HG02970 (cell line): ENCODE data around the gene STAT4.
"Not testable (repeated sequence)": the region's sequence is repeated elsewhere in the genome, so short reads cannot be mapped to it uniquely, and the experiment has no call there.

Experiments used
- ATAC-seq: cut with Tn5 transposase; IDR thresholded peaks from one replicate; pipeline ENCODE4 v1.9.1; 2021; ENCODE audit warnings: mild to moderate bottlenecking, moderate library complexity, moderate number of reproducible peaks; ENCODE audit not compliant: unreplicated experiment, low FRiP score

The STAT4 gene

DNA sequence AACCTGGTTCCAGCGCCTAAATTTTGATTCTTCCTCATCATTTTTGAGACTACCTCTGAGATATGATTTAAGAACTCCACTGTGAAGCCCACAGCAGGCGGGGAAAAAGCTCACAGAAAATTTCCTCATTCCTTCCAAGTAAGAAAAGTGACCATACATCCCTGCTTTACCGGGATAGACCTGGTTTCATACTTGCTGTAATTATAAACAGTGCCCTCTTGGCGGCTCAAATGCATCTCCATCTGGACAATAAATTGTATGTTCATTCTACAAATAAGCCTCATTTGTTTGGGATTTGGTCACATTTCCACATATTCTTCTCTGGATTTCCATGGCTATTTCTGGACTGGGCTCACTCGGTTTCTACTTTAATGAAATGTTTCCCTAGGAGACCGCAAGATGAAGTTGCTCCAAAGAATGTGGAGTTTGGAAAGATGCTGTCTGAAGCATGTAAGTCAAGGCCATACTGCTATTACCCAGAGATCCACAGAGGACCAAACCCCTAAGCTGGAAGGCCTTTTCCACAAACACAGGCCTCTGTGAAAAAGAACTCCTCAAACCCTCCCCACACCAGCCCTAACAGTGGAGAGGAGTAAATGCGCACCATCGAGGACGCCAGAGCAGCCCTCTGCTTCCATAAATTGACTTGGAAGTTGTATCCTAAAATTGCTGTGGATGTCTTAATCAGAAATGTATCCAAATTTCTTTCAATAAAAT, 150.7 kb downstream of the STAT4 start:
- no peak for ATAC-seq

DNA sequence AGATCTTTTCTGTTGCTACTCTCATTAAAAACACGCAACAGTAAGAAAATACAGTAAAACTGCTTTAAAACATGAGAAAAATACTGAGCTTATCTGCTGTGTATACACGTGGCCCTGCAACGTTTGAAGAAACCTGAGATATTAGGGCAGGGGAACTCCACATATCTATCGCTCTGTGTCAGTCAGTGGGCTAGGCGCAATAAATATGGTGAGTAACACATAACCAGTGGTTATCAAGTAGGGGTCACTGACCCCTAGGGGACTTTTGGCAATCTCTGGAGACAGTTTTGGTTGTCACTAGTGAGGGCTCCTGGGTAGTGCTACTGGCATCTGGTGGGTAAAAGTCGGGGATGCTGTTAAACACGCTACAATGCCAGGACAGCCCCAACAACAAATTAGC, 151.7 kb downstream of the STAT4 start:
- ATAC-seq, result no peak

DNA sequence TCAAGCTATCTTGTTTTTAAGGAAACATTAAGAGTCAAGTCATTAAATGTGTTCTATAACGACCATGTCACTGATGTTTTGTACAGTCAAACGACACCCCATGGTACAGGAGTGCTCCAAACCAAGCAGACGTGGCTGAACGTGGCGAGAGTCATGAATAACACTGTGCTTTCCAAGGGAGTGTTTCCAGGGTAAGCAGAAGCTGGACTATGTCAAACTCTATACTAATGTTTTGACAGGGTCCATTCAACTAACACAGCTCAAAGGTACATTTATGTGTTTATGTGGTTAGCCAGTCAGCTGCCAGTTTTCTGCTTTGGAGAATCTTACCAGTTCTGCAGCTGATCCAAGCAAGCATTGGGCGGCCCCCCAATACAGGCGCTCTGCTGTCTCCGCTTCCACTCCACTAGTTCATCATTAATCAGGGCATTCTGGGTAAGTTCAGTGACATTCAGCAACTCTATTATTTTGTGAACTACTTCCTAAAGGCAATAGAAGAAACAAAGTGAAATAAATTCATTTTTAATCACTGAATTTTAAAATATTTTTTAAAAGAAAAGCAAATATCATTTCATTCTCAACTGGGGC, 153.2 kb downstream of the STAT4 start:
- ATAC-seq, result no peak

DNA sequence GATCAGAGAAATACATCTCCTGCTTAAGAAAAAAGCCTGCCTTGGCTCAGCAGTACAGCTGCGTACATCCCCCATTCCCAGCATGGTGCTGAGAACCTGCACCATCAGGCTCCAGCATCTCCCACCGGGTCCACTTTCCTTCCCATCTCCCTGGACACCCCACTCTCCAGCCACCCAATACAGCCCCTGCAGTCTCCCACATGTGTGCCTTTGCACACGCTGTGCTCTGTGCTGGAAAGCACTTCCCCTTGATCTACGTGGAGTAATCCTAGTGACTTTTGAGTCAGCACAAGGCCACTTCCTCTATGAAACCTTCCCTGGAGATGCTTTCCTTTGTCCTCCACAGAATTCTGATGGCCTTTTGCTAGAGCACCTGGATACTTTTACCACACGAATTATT, 153.8 kb downstream of the STAT4 start:
- ATAC-seq, result no peak

DNA sequence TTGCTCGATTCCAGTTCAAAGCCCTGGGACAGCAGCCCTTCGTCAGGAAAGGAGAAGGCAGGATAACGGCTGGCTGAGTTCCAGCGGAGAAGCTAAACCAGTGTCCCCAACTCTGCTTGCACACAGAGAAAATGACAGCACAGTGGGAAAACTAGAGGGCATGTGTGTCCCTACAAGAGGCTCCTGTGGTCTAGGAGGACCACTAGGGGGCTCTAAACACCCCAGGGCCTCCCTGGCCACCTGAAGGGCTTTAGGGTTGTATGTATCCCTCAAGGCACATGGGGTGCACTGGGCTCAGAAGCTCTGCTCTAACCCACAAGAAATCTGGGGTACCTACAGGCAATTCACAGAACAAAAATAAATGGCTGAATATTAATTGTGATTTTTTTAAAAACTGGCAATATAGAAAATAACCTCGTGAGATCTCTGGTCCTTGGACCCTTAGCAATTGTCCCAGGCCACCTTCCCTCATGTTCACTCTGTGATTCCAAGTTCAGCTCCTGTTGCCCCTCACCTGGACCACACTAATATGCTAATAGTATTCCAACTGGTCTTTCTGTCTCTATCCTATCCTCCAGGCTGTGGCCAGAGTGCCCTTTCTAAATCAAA, 154.4 kb downstream of the STAT4 start:
- no peak for ATAC-seq

DNA sequence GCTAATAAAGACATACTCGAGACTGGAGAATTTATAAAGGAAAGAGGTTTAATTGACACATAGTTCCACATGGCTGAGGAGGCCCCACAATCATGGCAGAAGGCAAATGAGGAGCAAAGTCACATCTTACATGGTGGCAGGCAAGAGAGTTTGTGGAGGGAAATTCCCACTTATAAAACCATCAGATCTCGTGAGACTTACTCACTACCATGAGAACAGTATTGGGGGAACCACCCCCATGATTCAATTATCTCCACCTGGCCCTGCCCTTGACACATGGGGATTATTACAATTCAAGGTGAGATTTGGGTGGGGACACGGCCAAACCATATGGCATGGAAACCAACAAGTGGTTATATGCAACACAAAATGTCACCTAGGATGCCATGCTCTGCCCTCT, 155.5 kb downstream of the STAT4 start:
- not testable (repeated sequence) for ATAC-seq

DNA sequence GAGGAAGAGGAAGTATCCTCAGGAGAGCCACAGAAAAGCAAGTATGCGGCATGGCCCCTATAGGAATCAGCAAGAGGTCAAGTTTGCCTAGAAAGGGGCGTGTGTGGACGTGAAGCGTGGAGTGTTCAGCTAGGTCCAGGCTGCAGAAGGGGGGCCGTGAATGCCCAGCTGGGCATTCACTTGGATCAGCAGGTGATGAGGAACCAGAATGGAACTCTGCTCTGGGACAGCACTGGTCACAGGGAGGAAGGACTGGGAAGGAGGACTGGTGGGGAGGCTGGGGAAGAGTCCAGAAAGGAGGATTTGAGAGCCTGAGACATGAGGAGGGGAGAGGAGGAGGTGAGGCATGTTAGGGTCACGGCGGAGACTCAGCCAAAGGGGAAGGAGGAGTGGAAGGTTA, 156.6 kb downstream of the STAT4 start:
- no peak for ATAC-seq

DNA sequence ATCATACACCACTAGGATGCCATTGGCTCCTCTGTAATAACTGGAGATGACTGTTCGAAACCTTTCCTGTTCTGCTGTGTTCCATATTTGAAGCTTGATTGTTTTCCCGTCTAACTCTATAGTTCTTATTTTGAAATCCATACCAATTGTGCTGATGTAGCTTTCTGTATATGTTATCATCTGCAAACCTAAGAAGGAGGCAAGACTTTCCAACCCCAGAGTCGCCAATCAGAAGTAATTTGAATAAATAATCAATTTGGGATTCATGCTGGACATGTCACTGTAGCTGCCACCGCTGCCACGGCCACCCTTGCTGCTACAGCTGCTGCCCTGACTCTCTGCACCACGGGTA, 157.5 kb downstream of the STAT4 start:
- no peak for ATAC-seq

DNA sequence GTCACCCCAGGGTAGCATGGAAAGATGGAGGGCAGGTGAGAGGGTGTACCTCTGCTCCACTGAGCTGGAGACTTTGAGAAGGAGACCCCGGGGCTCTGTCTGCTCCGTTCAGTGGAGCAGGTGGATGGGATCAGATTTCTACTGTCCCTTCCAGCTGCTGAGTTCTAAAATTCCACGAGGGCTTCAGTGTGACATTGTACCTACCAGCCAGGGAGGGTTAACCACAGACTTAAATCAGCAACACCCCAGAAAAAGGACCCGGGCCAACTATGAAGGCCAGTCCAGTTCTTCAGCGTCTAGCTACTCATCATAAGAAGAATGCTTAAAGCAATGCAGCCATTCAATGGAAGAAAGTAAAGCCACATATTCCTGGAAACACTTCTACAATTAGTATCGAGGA, 160.7 kb downstream of the STAT4 start:
- ATAC-seq, result no peak

DNA sequence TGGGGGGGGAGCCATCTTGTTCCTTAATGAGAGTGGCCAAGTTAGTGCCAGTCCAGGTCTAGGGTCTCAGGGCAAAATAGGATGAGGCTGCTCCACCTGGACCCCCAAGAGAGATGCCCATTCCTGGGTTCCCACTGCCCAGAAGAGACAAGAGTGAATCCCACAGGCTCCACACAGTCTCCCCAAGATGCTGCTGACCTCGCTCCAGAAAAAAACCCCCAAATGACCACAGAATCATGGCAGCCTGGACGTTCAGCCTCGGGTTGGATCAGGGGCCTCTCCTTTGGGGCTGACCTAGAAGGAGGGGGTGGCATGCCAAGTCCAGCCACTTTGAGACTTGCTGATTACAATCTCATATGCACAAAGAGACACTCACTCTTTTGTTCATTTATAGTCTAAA, 161.9 kb downstream of the STAT4 start:
- ATAC-seq, result no peak

DNA sequence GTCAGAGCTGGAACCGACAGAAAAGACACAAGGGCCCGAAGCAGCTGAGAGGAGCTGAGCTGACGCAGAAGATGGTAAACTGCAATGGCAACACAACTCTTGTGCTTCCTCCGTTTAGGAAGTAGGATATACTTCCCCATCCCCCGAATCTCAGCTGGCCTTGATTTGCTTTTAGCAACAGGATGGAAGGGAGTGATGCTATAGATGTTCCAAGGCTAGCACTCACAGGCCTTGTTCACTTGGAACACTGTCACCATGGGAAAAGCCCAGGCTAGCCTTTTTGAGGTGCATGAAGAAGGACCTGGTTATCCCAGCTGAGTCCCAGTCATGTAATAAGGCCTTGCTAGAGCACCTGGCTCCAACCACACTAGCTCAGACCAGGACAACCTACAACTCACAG, 162.9 kb downstream of the STAT4 start:
- no peak for ATAC-seq

DNA sequence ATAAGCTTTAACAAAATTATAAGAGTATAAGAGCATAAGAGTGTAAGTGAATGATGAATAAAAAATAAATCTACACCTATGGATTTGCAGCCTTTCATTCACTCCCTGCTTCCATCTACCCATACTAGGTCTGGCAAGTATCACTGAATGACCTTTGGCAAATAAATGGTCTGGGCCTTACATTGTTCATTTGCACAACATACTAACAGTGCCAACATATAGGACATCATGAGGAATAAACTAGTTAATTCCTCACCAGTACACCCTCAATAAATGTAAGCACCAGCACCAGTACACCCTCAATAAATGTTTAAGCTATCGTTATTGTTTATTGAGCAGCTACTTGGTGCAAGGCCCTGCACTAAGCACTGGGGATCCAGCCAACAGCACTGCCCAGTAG, 163.7 kb downstream of the STAT4 start:
- ATAC-seq, result no peak

DNA sequence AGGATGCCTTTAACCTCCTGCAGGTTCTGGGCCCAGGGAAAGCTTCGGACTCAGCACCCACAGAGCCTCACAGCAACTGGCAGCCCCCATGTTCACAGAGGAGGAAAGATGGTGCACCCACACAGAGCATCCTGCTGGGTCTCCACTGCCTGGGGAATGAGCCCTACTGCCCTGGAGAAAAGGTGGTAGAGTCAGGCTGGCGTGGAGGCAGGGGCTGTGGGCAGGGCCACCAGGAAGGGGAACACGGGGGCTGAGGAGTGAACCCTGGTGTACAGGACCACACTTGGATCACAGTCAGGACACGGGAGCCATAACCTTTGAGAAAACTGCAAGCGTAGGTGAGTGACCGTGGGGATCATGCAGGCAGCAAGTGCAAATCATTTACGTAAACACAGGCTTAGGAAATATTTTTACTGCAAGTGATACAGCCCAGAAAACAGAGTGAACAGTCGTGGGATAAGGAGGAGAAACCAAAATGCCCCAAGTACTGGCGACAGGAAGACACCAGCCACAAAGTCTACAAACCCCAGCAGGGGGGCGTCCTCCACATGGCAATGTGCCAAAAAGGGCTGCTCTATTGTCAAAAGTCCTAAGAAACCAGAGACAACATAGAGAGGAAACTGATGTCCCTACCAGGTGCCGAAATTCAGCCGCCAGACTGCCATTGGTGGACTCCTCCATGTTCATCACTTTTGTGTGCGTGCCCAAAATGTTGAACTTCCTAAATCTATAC, 164.4 kb downstream of the STAT4 start:
- ATAC-seq, result no peak

DNA sequence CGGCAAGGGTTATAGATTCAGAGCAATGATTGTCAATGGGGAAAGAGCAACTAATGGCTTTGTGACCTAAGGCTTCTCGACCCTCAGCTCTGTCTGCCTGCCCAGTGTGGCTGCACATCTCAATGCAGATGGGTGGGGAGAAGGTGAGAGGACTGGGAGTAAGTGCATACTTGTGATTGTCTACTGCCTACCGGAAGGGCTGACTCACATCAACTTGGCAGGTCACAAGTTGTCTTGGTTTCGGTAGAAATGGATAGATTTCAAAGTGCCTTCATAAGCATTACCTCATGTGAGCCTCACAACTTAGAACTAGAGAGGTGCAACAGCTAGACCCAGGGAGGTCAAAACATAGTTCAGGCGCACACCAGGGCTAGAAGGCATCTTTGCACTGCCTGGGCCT, 166.2 kb downstream of the STAT4 start:
- ATAC-seq, result no peak

DNA sequence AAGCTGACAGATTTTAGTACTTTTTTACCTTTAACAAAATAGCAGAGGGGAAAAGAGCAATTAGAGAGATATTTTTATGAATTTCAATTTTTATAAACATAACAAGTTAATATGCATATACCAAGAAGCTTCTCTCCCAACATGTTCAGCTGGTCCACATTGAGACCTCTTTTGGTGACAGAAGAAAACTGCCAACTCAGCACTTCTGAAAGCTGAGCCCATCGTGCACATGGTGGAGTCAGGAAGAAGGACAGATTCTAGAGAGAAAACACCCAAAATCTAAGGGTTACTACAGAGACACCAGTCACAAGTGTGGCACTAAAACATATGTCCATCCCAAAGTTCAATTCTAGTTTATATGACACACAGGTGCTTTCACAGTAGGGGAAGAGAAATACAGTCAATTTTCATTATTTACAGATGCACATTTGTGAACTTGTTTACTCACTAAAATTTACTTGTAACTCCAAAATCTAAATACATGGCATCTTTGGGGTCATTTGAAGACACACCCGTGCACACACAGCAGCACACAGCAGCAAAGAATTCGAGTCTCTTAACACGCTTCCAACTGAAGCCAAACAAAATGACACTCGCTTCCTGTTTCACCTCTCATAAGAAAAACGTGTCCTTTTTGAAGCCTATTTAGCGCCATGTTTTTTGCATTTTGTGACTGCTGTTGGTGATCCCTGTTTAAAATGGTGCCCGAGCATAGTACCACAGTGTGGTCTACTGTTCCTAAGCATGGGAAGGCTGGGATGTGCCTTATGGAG, 168.3 kb downstream of the STAT4 start:
- ATAC-seq, result no peak

DNA sequence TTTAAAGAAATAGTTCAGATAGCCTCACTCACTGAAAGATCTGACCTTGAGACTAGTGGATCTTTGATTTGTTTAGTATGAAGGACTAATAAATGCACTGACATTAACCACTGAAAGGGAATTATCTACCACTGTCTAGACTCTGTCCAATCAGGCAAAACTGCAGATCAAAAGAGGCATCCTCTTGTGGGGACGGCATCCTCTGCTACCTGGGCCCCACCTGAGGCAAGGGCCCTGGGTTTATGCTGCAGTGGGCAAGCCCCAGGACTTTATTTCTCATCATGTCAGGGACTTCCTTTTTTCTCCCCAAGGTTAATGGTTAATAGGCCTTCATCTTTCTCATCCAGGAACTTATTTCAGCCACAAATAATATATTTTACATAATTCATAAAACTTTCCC, 169.1 kb downstream of the STAT4 start:
- no peak for ATAC-seq

DNA sequence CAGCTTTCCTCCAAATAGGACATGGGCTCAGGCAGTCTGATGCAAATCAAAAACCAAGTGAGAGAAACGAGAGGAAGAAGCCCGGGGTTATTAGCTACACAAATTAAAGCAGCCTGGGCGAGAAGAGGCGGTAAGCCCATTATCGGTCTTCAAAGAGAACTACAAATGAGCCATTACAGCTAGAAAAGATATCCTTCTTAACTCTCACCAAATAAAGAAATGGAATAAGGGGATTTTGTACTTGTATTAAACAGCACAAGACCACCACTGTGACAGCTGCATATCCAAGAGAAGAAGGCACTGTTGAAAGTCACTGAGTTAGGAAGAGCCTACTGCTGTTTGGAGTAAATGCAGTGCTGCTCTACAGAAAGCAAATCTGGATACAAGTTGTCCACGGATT, 169.5 kb downstream of the STAT4 start:
- ATAC-seq, result no peak

DNA sequence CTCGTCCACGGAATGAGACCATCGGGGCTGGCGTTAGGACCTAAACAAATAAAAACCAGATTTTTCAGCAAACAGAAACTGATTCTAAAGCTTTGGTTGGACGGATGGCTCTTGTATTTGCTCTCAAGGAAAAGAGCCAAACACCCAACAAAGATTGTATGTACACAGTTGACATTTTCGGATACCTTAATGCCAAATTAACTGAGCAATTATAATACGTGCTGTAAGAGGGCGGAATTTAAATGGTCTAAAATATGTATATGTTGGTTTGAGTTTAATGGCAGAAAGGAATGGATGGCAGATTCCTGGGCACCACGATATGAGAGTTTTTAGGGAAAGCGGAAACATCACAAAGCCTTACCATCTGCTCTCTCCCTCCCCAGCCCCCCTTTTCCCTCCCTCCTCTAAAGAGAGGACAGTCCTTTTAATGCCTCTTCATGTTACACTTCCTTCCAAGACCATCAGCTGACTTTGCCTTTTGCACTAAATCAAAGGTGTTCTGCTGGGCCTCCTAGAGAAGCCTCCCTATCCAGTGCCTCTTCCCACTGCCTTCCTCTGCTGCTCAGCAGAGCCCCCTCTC, 170.1 kb downstream of the STAT4 start:
- no peak for ATAC-seq

DNA sequence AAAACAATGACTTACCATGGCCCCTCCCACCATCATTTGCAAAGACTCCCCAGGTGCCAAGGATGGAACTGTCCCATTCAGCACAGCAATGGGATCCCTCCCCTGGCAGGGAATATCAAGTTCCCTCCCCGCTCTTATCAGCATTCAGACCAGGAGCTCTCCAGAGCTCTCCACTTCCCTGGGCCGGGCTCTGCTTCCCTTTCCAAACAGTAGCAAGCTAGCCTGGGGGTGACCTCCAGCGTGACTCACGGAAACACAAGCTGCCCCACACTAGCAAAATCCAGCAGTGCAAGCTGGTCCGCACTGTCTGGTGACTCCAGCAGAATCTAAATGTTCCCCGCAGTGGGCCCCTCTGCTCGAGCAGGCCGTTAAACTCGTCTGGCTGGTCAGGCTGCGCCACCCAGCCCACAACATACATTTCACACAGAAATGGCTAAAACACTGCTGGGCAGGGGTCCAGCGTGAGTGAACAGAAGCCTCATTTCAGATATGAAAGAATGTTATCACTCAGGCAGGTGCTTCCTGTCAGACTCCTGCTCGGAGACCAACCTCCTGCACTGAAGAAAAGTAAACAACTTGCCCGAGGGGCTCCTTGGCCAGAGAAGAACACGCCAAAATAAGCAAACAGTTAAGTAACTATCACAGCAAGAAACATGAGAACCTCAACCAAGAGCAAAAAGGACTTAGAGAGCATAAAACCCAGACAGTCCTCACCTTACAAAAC, 170.7 kb downstream of the STAT4 start:
- ATAC-seq, result no peak
